NCI-H510A treated with DMSO at 0.1 percent for 48 hours (cell line): ENCODE results near the gene ARF1.

Source experiments
- DNase-seq: peaks from one replicate; lab custom pipeline; 2025; lab: John Stamatoyannopoulos, UW

ARF1 gene

DNA sequence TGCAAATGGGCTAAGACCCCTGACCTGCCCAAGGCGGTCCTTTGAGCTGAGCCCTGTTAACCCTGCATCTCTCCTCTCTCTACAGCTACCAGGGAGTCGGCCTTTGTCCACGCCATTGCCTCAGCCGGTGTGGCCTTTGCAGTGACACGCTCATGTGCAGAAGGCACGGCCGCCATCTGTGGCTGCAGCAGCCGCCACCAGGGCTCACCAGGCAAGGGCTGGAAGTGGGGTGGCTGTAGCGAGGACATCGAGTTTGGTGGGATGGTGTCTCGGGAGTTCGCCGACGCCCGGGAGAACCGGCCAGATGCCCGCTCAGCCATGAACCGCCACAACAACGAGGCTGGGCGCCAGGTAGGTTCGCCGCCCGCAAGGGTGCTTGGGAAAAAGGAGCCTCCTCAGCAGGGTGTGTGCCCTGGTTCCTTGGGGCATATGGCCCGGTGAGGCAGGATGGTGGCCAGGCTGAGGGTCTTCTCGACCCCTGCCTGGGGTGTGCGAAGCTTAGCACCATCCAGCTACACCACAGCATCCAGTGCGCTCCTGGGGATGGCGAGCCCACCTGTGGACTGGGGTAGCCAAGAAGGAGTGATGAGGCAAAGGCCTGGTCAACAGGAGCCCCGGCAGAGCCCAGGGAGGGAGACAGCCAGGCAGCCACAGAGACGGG, 31.8 kb upstream of the ARF1 start:
- no peak for DNase-seq

DNA sequence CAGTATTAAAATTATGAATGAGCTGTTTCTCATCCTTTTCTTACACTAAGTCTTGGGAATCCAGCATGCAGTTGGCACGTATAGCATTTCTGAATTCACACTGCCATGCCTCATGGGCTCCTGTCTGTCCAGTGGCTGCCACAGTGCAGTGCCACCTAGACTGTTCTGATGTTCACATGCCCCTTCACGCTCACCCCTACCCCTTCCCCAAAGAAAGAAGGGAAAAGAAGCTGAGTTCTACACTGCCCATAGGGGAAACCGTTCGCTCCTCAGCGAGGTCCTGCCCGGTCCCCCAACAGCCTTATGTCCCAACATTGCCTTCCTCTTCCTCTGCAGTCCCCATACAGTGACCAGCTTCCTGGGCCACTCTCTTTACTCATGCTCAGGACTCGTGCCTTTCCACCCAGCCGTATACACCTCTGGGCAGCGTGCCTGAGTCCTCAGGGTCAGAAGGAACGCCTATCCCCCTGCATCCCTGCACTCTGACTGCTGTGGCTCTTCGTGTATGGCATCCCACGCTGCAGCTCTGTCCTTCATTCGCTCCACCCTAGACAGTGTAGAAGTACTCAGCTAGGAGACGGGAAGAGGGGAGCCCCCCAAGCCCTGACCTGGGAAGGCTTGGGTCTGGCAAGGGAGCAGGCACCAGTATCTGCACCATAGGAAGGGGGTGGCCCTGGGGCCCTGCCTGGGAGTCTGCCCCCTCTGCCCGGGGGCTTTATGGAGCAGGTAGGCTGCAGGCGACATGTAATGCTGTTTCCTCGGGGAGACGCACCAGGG, 24.1 kb upstream of the ARF1 start:
- no peak for DNase-seq

DNA sequence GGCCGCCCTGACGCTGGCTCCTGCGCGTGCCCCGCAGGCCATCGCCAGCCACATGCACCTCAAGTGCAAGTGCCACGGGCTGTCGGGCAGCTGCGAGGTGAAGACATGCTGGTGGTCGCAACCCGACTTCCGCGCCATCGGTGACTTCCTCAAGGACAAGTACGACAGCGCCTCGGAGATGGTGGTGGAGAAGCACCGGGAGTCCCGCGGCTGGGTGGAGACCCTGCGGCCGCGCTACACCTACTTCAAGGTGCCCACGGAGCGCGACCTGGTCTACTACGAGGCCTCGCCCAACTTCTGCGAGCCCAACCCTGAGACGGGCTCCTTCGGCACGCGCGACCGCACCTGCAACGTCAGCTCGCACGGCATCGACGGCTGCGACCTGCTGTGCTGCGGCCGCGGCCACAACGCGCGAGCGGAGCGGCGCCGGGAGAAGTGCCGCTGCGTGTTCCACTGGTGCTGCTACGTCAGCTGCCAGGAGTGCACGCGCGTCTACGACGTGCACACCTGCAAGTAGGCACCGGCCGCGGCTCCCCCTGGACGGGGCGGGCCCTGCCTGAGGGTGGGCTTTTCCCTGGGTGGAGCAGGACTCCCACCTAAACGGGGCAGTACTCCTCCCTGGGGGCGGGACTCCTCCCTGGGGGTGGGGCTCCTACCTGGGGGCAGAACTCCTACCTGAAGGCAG, 23.4 kb upstream of the ARF1 start:
- DNase-seq = no peak

DNA sequence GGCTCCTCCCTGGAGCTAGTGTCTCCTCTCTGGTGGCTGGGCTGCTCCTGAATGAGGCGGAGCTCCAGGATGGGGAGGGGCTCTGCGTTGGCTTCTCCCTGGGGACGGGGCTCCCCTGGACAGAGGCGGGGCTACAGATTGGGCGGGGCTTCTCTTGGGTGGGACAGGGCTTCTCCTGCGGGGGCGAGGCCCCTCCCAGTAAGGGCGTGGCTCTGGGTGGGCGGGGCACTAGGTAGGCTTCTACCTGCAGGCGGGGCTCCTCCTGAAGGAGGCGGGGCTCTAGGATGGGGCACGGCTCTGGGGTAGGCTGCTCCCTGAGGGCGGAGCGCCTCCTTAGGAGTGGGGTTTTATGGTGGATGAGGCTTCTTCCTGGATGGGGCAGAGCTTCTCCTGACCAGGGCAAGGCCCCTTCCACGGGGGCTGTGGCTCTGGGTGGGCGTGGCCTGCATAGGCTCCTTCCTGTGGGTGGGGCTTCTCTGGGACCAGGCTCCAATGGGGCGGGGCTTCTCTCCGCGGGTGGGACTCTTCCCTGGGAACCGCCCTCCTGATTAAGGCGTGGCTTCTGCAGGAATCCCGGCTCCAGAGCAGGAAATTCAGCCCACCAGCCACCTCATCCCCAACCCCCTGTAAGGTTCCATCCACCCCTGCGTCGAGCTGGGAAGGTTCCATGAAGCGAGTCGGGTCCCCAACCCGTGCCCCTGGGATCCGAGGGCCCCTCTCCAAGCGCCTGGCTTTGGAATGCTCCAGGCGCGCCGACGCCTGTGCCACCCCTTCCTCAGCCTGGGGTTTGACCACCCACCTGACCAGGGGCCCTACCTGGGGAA, 22.7 kb upstream of the ARF1 start:
- no peak for DNase-seq

DNA sequence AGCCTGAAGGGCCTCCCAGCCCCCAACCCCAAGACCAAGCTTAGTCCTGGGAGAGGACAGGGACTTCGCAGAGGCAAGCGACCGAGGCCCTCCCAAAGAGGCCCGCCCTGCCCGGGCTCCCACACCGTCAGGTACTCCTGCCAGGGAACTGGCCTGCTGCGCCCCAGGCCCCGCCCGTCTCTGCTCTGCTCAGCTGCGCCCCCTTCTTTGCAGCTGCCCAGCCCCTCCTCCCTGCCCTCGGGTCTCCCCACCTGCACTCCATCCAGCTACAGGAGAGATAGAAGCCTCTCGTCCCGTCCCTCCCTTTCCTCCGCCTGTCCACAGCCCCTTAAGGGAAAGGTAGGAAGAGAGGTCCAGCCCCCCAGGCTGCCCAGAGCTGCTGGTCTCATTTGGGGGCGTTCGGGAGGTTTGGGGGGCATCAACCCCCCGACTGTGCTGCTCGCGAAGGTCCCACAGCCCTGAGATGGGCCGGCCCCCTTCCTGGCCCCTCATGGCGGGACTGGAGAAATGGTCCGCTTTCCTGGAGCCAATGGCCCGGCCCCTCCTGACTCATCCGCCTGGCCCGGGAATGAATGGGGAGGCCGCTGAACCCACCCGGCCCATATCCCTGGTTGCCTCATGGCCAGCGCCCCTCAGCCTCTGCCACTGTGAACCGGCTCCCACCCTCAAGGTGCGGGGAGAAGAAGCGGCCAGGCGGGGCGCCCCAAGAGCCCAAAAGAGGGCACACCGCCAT, 21.9 kb upstream of the ARF1 start:
- DNase-seq = no peak

DNA sequence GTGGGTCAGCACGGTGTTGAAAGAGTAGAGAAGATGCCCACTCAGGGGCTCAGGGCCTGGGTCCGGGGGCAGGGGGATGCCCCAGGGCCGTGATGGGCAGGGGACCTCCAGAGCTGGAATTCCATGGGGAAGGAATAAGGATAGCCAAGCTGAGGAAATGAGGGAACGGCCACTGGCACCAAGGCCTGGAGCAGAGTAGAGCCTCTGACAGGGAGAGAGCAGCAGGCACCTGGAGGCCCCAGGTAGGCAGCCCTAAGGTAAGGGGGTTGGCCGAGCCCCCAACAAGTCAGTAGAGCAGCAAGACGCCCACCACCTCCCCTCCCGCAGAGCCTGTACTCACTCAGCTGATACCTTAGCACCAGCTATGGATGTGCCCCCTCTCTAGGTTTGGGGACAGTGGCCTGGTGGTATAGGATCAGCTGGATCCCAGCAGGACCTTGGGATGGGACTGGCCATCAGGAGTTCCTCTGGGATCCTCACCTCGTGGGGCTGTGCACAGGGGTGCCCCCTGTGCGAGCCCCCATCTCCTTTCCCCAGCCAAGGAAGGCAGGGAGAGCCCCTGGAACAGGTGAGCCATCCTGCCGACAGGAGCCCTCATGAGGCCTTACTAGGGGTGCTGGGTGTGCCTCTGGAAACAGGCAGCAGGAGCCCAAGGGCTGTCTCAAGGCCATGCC, 21.0 kb upstream of the ARF1 start:
- DNase-seq = no peak

DNA sequence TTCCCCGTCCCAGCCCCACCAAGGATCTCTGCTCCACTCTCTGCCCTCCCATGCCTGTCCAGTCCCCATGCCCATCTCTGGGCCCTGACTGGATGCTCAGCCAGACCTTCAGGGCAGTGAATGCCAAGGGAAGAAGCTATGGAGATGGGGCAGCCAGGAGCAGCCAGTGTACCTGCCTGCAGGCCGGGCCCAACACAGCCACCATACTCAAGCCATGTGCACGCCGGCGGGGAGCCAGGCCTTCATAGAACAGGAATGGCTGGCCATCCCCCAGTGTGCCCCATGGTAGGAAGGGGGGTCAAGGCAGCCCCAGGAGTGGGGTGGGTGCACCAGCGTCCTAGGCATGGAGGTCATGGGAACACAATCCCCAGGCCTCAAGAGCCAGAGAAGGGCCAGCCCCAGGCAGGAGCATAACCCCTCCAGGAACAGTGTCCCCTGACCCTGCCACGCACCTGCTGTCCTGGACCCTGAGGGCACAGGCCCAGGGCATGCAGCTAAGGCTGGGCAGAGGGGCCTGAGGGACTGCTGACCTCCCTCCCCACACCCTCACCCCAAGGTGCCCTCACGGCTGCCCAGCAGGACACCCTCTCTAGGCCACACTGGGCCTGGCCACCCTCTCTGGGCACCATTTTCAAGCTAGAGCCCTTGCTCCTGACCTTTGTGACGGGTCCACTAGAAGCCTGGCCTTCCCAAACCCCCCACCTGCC, 20.3 kb upstream of the ARF1 start:
- DNase-seq = no peak

DNA sequence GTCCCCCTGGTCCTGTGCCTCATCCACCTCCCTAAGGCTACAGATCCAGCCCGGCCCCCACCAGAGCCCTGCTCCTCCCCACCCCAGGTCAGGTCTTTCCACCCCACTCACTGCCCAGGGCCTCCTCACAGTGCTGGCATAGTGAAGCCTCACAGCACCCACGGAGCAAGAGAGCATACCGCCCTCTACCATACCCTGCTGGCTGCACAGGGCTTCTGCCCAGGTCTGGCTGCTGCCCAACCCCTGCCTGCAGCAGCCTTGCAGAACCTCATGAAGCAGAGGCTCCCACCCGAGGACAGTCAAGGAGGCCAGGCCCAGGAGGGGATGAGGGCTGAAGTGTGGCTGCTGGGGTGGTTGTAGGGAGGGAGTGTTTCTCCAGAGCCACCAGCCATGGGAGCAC, 19.7 kb upstream of the ARF1 start:
- no peak for DNase-seq

DNA sequence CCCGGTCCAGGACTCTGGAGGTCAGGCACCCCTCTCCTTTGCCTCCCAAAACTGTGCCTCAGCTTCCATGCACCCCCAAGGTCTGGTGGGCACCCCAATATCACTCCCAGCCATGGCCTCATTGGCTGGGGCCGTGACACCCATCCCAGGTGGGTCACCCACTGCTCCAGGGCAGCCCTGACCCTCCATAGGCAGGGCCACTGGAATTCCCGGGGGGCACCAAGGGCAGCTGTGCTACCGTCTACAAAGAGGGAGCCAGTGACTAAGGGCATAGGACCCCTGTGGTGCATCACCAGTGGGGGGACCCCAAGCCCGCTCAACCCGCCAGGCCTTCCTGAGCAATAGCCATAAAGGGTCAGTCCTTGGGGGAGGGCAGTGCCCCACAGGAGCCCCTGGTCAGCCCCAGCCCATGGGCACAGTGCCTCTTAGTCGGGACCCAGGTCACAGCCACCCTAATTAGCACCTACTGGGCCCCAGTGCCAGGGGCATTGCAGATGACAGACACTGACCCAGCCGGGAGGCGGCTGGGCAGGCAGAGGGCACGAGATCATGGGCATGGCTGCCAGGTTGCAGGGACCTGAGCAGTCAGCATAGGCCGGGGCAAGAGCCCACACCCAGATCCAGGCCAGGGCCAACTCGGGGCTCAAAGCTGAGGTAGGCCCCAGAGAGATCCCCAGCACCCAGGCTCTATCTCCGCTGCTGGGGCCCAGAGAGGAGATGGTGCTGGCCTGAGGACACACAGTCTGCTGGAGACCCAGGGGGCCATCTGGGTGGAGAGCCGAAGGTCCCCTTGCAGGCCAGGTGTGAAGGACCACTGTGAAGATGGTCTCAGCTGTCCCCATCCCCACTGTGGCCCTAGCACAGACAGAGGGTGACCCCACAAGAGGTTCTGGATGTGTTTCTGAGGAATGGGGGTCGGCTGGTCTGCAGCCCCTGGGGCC, 19.0 kb upstream of the ARF1 start:
- no peak for DNase-seq

DNA sequence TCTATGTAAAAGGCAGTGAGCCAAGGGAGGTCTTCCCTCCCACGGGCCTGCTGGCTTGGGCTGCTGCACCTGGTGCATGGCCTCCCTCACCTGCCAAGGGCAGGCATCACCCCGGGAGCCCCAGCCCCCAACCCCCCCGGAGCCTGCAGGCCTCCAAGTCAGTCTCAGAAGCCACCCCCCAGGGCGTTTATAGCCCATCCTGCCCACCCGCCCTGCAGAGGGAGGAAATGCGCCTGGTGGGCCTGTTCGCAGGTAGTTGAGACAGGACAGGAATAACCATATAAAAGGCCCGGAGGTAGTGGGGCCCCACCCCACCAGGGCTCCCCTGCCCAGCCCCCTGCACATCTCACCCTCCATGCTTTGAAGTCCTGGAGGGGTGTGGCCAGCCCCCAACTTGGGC, 18.2 kb upstream of the ARF1 start:
- DNase-seq = no peak

DNA sequence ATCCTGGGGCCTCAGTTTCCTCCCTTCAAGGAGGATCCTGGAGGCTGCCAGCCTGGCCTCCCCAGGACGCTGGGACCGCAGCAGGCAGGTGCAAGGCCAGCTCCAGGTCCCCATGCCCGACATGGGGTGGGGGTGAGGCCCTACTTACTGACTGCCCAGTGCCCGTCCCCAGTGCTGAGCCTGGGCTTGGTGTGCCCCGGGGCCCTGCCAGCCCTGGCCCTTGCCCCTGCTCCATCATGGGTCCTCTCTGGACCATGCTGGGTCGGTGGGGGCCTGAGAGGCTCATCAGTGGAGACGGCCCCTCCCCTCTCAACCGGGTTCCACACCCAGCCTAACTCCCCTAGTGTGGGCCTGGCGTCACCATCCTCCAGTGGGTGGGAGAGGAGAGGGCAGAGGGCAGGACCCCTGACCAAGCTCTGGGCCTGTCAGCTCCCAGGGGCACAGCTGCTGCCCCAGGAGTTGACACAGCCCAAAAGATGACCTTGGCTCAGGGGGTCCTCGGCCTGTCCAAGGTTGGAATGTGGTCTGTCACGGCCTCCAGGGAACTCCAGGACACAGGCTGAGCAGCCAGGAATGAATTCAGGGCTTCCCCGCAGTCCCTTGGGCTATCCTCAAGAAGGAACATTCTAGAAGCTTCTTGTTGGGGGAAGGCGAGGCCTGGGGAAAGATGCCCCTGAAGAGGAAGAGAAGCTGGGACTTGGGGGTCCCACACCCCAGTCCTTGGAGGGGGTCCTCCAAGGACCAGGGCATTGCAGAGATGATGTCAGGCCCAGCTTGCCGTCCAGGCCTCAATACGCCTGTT, 17.6 kb upstream of the ARF1 start:
- no peak for DNase-seq

DNA sequence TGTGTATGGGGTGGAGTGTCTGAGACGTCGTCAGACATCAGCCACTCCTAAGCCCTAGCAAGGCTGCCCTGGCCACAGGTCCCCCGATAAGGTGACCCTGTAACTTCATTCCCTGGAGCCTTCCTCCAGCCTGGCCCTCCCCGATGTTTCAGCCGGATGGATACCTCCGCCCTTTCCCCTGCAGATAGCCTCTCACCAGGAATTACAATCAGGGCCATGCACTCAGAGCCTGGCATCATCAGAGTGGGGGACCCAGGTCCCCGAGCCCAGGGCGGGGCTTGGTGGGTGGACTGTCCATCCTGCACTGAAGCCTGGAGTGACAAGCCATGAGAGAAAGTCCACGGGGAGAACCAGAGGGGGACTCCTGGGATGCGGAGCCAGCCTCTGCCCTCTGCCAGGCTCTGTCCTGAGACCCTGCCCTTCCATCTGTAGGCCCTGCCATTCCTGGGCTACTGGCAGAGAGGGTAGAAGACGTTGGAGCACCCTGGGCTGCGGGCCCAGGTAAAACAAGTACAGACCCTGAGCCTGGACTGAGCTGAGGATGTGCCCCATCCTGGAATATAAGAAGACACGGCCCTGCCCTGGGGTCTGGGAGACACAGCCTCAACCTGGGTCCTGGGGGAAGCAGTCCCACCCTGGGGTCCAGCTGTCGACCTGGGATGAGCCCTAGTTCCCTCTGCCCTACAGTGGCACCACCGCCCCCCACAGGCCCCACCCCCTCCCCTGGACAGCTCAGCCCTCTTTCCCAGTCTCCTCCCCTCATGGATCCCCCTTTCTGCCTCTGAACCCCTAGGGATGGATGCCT, 16.8 kb upstream of the ARF1 start:
- DNase-seq = no peak

DNA sequence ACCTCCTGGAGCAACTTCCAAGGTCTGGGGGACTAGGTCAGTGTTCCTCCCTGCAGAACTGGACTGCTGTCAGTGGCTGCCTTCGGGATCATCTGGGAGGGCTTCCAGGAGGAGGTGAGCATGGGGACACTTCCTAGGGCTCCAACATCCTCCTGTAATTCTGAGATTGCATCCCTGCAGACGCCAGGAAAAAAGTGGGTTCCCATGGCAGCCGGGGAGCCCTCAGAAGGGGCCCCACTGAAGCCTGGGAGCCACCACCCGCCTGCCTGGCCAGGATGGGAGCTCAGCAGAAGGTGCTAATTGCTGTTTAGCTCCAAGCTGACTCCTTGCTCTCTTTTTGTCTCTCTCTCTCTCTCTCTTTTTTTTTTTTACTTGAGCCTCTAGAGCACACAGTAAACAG, 16.1 kb upstream of the ARF1 start:
- no peak for DNase-seq

DNA sequence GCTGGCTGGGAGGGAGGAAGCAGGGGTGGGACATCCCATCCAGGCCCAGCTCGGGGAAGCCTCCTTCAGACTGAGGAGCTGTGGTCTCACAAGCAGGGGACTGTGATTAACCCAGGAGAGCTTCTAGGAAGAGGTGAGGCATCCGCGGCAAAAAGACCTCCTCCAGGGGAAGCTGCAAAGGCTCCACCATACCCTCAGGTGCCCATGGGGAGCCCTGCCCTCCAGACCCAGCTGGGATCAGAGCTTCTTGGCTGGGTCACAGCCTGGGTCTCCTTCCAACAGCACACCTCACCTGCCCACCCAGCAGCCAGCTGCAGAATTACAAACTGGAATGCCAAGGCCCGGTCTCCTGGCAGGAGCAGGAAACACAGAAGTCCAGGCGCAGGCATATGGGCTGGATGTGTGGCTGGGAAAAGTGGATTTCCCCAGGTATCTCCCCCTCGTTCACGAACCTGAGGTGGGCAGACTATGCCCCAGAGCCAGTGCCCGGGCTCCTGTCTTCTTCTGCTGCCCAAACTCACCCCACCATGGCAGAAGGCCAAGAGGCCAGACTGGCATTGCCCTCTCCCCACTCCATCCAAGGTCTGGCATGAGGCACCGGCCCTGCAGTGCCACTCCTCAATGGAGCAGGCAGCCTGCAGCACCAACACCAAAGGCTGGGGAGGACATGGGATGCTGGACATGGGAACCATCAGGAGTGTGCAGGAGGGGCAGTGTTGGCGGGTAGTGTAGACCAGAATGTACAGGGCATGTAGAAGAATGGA, 15.4 kb upstream of the ARF1 start:
- DNase-seq = no peak

DNA sequence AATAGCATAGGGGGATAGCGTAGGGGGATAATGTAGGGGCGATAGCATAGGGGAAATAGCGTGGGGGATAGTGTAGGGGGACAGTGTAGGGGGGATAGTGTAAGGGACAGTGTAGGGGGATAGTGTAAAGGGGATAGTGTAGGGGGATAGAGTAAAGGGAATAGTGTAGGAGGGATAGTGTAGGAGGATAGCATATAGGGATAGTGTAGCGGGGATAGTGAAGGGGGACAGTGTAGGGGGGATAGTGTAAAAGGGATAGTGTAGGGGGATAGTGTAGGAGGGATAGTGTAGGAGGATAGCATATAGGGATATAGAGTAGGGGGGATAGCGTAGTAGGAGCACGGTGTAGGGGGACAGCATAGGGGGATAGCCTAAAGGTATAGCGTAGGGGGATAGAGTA, 14.1 kb upstream of the ARF1 start:
- DNase-seq = no peak

DNA sequence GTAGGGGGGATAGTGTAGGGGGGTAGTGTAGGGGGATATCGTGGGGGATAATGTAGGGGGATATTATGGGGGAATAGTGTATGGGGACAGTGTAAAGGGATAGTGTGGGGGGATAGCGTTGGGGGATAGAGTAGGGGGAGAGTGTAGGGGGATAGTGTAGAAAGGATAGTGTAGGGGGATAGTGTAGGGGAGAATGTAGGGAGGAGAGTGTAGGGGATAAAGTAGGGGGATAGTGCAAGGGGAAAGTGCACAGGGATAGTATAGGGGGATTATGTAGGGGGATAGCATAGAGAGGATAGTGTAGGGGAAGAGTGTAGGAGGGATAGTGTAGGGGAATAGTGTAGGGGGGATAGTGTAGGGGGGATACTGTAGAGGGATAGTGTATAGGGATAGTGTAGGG, 12.3 kb upstream of the ARF1 start:
- DNase-seq = no peak

DNA sequence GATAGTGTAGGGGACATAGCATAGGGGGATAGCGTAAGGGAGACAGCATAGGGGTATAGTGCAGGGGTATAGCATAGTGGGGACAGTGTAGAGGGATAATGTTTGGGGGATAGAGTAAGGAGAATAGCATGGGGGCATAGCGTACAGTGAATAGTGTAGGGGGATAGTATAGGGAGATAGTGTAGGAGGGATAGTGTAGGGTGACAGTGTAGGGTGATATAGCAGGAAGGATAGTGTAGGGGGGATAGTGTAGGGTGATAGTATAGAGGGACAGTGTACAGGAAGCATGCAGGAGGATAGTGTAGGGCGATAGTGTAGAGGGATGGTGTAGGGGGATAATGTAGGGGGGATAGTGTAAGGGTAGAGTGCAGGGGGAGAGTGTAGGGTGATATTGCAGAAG, 11.7 kb upstream of the ARF1 start:
- DNase-seq = no peak
